ENCODE measurements around the gene PTH2. TPM values are rescaled to one million over a fixed set of nuclear protein-coding genes. Genes with fewer than 3 reads are reported as not detected.

Gene PTH2
- total RNA-seq, 1 experiment from 2014 or later = 1.0 TPM

- TF ChIP-seq CBFB (CRISPR knock-in tag; IDR thresholded peaks at IDR 0.05; ENCODE audit: low read depth) = no peak
- no peak for TF ChIP-seq ZNF232 (CRISPR knock-in tag; IDR thresholded peaks at IDR 0.05)
- TF ChIP-seq PRDM15 (CRISPR knock-in tag; IDR thresholded peaks at IDR 0.05) = no peak
- no peak for TF ChIP-seq HMGA2 (CRISPR knock-in tag; IDR thresholded peaks at IDR 0.05)
- no peak for TF ChIP-seq AFF4 (CRISPR knock-in tag; IDR thresholded peaks at IDR 0.05; ENCODE audit: borderline replicate concordance)
- no peak for TF ChIP-seq ERG (CRISPR knock-in tag; IDR thresholded peaks at IDR 0.05)
- TF ChIP-seq MLX (CRISPR knock-in tag; IDR thresholded peaks at IDR 0.05) = no peak
- TF ChIP-seq FOXP1 (CRISPR knock-in tag; IDR thresholded peaks at IDR 0.05; ENCODE audit: borderline replicate concordance) = no peak
- TF ChIP-seq GTF2I (CRISPR knock-in tag; conservative IDR thresholded peaks at IDR 0.05) = no peak
- TF ChIP-seq NFE2L1 (CRISPR knock-in tag; IDR thresholded peaks at IDR 0.05) = no peak
- no peak for TF ChIP-seq NFATC4 (CRISPR knock-in tag; IDR thresholded peaks at IDR 0.05)
- peak; percentile 94 for TF ChIP-seq MAX (CRISPR knock-in tag; IDR thresholded peaks at IDR 0.05)
- no peak for TF ChIP-seq ZNF317 (CRISPR knock-in tag; IDR thresholded peaks at IDR 0.05; ENCODE audit: borderline replicate concordance, low read depth)
- no peak for TF ChIP-seq ZMAT4 (CRISPR knock-in tag; IDR thresholded peaks at IDR 0.05)
- no peak for TF ChIP-seq RORB (CRISPR knock-in tag; IDR thresholded peaks at IDR 0.05)
- no peak for TF ChIP-seq FOXJ3 (CRISPR knock-in tag; IDR thresholded peaks at IDR 0.05; ENCODE audit: borderline replicate concordance)
- no peak for TF ChIP-seq PREB (CRISPR knock-in tag; IDR thresholded peaks at IDR 0.05; ENCODE audit: borderline replicate concordance)
- TF ChIP-seq ELF4 (CRISPR knock-in tag; IDR thresholded peaks at IDR 0.05; ENCODE audit: low read depth) = no peak
- TF ChIP-seq JUN (CRISPR knock-in tag; IDR thresholded peaks at IDR 0.05) = no peak
- no peak for TF ChIP-seq ZNF263 (CRISPR knock-in tag; IDR thresholded peaks at IDR 0.05; ENCODE audit: low read depth)
- peak; percentile 81 for TF ChIP-seq SP1 (CRISPR knock-in tag; conservative IDR thresholded peaks at IDR 0.05)
- TF ChIP-seq EMX1 (CRISPR knock-in tag; IDR thresholded peaks at IDR 0.05) = no peak
- TF ChIP-seq AR (CRISPR knock-in tag; IDR thresholded peaks at IDR 0.05) = no peak
- no peak for TF ChIP-seq ATF3 (CRISPR knock-in tag; conservative IDR thresholded peaks at IDR 0.05)
Observed at GRCh38 chr19:49436381-49437017, 13.3 kb upstream of the PTH2 start (continued).
